Smooth muscle cell of the brain vasculature (primary cell): ENCODE data around the gene POPDC2.
"Not testable (repeated sequence)": the region's sequence is repeated elsewhere in the genome, so short reads cannot be mapped to it uniquely, and the experiment has no call there.

Source experiments
- DNase-seq: peaks from one replicate; pipeline ENCODE4 v3.0.0-alpha.2; 2012; ENCODE audit warnings: low read depth, low spot score

POPDC2 gene

DNA sequence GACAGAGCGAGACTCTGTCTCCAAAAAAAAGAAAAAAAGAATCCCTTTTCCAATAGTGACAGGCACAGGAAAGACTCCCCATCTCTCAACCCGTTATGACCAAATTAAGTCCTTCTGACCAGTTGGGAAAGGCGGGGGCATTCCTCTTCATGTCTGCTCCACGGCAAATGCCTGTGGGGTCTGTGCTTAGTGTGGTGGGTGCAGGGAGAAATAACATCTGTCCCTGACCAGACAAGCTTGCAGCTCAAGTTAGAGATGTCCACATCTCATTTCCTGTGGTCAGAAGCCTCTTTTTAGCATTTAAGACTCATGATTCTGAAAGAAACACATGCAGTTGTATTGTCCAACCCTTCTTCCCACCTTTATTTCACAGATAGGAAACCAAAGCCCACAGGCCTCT, 46.5 kb downstream of the POPDC2 start:
- no peak for DNase-seq

DNA sequence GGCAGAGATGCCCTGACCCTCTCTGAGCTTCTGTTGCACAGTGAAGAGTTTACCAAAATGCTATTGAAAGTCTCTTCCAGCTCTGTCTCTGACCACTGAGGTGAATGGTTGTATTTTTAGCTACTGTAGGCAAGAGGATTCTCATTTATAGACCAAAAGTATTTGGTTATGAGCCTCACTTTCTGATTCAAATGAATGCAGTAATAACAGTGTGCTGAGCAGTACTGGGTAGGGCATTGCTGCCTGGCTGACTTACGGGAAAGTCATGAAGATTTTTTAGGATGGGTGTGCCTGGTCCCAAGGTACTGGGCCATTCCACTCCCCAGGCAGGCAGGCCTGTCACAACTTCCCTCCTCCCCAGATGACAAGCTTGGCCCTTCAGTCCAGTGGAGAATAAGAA, 47.2 kb downstream of the POPDC2 start:
- DNase-seq, result no peak

DNA sequence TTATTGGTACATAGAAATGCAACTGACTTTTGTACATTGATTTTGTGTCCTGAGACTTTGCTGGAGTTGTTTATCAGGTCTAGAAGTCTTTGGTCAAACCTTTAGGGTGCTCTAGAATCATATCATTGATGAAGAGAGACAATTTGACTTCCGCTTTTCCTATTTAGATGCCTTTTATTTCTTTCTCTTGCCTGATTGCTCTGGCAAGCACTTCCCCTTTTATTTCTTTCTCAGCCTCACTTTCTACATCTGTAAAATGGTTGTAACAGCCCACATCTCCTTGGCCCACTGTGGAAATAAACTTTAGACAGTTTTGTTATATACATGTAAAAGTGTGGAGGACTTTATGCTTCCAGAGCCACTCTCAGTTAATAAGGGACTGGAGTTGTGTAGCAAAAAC, 48.7 kb downstream of the POPDC2 start:
- DNase-seq, result no peak

DNA sequence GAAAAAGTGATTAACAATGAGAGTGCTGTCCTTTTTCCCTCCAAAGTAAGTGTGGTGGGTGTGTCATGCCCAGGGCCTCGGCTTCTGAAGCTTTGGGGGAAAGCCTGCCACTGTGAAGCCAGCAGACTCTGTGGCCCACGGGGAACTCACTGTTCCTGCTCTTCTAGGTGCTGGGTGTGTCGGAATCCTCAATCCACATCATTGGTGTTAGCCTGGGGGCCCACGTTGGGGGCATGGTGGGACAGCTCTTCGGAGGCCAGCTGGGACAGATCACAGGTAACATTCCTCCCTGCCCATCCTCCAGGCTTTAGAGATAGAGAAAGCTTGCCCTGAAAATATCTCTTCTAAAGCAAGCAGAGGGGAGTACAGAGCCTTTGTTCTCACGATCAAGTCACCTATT, 51.1 kb downstream of the POPDC2 start:
- no peak for DNase-seq

DNA sequence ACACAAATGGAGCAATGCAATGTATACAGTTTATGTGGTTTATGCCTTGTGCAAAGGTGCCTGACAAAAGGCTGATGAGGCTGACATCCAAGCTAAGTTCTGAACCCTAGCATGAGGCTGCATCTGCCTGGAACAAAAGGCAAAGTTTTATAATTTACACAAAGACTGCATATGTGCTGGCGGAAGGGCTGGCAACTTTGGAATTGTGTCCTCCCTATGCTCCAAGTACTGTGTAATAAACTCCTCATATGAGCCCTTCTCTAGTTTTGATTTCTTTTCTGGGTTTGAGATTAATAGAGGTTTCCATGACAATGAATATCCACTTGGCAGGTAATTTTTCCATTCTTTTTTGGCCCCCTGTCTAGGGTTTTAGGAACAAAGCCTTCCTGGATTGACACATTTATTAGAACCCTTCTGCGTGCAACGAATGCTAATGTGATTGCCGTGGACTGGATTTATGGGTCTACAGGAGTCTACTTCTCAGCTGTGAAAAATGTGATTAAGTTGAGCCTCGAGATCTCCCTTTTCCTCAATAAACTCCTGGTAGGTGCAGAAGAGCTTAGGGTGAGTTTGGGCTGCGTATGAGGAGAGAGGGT, 51.9 kb downstream of the POPDC2 start:
- DNase-seq, result no peak

DNA sequence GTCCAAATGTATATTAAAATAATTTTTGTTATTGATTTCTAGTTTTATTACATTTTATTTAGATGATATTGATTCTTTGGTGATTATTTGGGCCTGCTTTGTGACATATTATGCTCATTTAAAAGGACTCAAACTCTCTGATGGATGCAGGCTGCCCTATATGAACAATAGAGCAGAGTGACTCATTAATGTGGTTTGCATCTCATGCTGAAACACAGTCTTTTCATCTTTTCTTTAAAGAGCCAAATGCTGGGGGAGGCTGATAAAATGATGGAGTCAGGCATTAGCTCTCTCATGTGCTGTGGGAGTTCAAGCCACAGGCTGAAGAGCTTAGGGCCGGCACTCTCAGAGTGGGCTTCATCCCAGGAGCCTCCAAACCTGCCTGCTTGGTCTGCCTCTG, 55.5 kb downstream of the POPDC2 start:
- no peak for DNase-seq

DNA sequence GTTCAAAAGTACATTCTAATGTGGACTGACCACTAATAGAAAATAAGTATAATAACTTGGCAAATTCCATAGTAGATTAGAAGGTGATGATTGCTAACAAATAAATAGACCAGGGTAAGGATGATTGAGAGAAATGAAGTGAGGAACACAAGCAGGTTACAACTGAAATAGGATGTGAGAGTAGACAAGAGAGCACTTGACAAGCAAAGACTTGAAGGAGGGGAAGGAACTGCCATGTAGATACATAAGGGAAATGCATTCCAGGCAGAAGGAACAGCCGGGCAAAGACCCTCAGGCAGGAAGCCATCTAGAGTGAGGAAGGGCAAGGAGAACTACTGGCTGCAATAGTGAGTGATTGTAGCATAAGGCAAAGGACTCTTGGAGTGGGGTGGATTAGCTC, 57.7 kb downstream of the POPDC2 start:
- no peak for DNase-seq

DNA sequence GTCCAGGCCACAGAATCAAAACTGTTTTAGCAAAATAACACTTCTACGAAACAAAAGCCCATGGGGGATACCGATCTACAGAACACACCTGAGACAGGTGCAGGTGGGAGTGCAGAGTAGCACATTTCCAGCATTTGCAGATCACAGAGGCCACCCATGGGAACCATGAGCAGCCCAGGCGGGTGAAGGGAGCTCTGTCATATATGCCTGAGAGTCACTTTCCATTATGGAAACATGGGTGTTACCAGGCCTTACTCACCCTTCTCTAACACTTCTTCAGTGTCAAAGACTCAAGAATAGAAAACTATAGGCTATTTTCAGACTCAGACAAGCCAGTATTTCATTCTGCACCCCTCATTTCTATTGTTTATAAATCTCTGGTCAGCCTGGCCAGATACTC, 59.2 kb downstream of the POPDC2 start:
- DNase-seq, result no peak

DNA sequence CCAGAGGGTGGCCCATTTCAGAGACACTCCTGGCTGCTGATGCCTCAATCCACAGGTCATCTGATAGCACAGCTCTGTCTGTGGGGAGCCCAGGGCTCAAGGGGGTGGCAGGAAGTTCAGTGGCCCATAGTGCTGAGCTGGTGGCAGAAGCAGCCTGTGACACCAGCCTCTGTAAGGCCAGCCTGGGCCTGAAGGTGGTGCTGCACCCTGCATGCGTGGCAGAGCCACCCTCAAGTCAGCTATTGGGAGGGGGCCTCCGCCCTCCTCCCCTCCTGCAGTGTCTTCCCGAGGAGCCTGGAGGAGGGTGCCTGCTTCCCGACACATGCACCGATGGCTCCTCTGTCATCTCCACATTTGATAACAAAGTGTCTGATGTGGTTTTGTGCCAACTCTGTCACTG, 59.7 kb downstream of the POPDC2 start:
- no peak for DNase-seq

DNA sequence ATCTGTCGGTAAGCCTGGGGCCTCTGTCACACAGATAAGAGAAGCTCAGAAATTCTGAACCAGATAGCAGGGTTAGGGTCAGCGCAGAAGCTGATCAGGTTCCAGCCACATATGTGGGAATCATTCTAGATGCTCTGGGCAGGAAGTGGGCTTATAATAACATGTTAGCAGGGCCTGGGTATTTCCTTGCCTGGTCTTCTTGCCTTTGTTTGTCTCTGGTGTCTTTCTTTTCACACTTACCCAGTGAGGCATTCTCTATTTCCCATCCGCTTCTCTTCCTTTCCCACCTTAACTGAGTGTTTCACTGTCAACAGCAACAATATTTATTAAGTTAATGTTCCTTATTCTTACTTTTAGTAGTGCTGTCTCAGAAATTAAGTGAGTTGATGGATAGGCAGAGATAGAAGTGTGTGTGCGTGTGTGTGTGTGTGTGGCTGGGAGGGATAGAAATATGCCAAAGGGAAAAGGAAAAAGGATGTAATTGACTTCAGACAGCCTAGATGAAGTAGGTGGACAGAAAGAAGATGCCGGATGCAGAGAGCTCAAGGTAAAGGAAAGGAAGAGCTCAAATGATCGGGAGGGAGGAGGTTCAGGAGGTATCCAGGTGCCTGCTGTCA, 60.7 kb downstream of the POPDC2 start:
- no peak for DNase-seq

DNA sequence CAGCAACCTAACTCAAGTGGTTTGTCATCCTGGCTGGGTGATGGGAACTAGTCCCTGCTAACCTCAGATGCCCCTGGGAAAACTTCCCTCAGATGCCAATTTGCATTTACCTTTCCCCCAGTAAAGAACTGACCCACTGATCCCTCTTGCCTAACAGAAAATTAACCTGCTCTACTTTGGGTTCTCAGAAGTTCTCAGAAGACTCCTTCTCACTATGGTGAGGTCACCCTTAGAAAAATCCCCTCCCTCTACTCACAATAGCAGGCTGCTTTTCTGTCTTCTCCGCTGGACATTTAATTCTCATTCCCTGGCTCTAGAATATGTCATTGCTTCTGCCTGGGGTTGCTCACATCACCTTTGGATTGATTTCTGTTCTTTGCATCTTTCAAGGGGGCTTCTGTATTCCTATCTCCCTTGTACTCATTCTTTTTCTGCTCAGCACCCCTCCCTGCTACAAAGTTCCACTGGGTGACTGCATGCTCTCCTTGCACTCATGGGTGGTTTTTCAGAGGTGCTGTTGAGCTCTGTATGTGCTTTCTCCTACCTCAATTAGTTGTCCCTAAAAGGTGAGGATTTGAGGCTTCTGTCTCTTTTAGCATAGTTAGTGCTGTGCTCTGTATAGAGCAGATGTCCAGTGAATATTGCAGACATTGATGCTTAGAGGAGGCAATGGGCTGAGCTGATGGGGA, 61.8 kb downstream of the POPDC2 start:
- DNase-seq, result no peak

DNA sequence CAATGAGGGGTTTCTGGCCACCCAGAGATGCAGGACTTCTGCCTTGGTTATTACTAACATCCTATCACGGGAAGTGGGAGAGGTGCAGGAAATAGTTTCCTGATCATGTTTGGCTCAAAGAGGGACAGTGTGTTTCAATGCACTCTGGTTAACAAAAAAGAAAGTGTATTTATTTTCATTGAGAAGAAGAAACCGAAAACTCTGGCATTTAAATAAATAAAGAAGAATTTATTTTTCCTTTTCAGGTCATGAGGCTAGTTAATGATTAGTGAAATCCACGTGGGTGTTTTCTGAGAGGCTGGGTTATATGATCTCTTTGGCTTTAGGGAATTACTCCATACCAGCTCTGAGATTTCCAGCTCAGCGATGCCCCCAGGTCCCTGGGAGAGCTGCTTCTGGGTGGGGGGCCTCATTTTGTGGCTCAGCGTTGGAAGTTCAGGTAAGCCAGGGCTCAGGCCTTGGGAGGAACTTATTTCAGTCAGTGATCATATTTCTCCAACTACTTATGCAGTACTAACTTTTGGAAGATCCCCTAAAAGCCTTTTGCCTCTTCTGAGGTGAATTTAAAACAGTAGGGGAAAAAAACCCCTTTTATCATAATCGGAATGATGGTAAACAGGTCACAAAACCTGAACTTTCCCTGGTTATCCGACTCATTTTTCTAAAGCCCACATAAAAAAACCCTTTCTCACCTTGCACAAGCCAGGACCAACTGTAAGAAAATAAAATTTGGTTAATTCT, 62.7 kb downstream of the POPDC2 start, which contains the start of gene PLA1A:
TSS of gene PLA1A (plus strand) at position 338 of the 741 bp plus-strand sequence. CDS start at position 367, 29 bp downstream.
- DNase-seq, result no peak

DNA sequence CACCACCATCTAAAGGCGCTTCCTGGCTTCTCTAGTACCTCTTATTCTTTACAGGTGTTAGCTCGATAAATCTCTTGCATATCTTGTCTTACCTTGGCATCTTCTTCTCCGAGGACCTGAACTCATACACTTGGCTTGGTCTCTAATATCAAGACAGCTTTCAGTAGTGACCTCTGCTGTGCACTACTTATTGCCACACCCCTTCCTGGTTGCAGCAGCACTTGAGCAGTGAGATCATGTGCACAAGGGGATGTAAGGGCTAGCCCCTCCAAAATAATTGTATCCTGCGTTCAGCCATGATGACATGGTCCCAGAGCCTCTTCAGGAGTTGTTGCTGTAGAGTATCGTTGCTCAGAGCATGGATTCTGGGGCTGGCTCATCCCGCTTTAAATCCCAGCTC, 64.0 kb downstream of the POPDC2 start:
- DNase-seq, result no peak

DNA sequence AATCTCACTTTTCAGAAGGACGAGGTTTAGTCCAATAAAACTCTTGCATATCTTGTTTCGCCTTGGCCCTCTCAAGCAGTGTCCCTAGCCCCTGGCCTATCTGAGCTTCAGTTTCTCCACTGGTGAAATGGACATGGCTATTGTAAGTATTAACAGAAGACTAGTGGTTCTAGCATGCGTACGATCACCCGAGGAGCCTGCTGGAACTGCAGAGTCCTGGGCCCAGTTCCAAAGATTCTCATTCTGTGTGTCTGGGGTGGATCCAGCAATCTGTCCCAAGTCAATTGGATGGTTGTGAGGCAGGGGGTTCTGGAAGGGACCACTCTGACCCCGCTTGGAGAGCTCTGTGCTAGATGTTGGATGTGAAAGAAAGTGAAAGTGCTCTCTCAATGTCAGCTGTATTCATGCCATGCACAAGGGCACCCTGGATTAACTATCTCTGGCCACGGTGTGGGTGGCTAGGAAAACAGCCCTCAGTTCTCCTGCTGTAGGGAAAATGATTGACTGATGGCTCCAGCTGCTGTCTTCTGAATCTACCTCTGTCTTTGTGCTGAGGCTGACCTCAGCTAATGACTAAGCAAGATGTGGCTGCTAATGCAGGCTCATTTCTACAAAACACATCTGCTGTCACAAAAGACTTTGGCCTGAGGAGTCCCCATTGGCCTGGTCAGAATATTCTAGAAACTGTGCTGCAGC, 64.6 kb downstream of the POPDC2 start:
- DNase-seq, result no peak

DNA sequence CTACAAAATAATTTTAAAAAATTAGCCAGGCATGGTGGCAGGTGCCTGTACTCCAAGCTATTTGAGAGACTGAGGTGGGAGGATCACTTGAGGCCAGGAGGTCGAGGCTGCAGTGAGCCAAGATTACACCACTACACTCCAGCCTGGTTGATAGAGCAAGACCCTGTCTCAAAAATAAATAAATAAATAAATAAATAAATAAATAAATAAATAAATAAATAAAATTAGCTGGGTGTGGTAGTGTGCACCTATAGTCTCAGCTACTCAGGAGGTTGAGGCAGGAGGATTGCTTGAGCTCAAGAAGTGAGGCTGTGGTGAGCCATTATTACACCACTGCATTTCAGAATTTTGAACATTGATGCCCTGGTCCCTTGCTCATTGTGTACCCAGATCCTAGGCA, 65.5 kb downstream of the POPDC2 start:
- DNase-seq, result not testable (repeated sequence)

DNA sequence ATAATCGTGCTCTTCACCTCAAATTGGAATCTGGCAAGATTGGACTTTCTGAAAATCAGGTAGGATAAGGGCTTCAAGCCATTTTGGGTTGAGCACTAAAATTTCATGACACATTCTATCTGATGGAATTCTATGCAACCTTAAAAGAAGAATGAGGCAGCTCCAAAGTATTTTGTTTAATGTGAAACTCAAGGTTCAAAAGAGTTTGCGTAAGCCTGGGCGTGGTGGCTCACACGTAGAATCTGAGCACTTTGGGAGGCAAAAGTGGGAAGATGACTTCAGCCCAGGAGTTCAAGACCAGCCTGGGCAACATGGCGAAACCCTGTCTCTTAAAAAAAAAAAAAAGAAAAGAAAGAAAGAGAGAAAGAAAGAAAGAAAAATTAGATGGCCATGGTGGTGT, 66.3 kb downstream of the POPDC2 start:
- DNase-seq, result no peak

DNA sequence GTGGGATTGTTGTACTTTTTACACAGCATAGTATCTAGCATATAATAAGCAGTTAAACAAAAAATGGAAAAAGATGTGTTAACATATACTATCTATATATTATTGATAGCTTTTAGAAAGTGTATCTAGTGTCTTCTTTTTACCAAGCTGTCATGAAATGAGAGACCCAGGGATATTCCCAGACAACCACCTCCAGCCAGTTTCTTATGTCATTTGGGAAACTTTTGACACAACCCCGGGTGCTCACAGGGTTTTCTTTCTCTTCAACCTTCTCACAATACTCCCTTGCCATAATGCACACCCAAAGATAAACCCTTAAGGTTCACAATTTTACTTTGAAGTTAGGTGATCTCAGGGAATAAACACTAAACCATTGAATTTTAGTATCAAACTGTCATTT, 67.5 kb downstream of the POPDC2 start:
- DNase-seq, result no peak
